Neural cell (in vitro differentiated cells): ENCODE data around the gene LSMEM2. TPM values are rescaled to one million over a fixed set of nuclear protein-coding genes. Genes with fewer than 3 reads are reported as not detected.
"Not testable (repeated sequence)": the region's sequence is repeated elsewhere in the genome, so short reads cannot be mapped to it uniquely, and the experiment has no call there.

Source experiments
- H2AFZ ChIP-seq: fragments of 200-600, 300-800 bp; sonication (generic), shearing (Covaris generic); 2 replicates; pipeline ENCODE4 v1.6.0; 2014; ENCODE audit warnings: low read depth, mild to moderate bottlenecking, antibody characterized with exemption, low read length, moderate library complexity
- H3F3A ChIP-seq: fragments of 200-600 bp; shearing (Covaris generic); 2 replicates; pipeline ENCODE4 v1.6.1; 2016; ENCODE audit warnings: mild to moderate bottlenecking, moderate library complexity, mixed read lengths, antibody characterized with exemption, low read length; ENCODE audit not compliant: insufficient read depth, poor library complexity, severe bottlenecking
- H3K27ac ChIP-seq: fragments of 200-600, 300-800 bp; sonication (generic), shearing (Covaris generic); 2 replicates; pipeline ENCODE4 v1.5.1; 2014; ENCODE audit warnings: mild to moderate bottlenecking, low read length, moderate library complexity
- H3K27me3 ChIP-seq: fragments of 300-800, 200-600 bp; sonication (generic), shearing (Covaris generic); 2 replicates; pipeline ENCODE4 v1.6.0; 2014; ENCODE audit warnings: mild to moderate bottlenecking, low read depth, low read length, moderate library complexity; ENCODE audit not compliant: insufficient read depth
- H3K36me3 ChIP-seq: fragments of 300-800, 200-600 bp; sonication (generic), shearing (Covaris generic); 2 replicates; pipeline ENCODE4 v1.5.1; 2014; ENCODE audit warnings: mild to moderate bottlenecking, antibody characterized with exemption, low read length, moderate library complexity; ENCODE audit not compliant: insufficient read depth
- H3K4me2 ChIP-seq: fragments of 300-800, 200-600 bp; sonication (generic), shearing (Covaris generic); 2 replicates; pipeline ENCODE4 v1.6.0; 2014; ENCODE audit warnings: mild to moderate bottlenecking, low read length
- H3K4me3 ChIP-seq: fragments of 300-800, 200-600 bp; sonication (generic), shearing (Covaris generic); 2 replicates; pipeline ENCODE4 v1.5.1; 2014; ENCODE audit warnings: mild to moderate bottlenecking, low read length, moderate library complexity
- H3K79me2 ChIP-seq: fragments of 200-600 bp; shearing (Covaris generic); replicated peaks from 2 replicates; pipeline ENCODE4 v1.6.0; 2014; ENCODE audit warnings: mild to moderate bottlenecking, low read length, moderate library complexity; ENCODE audit not compliant: insufficient read depth
- H3K9ac ChIP-seq: fragments of 300-800, 200-600 bp; sonication (generic), shearing (Covaris generic); 2 replicates; pipeline ENCODE4 v1.6.1; 2016; ENCODE audit warnings: mild to moderate bottlenecking, low read length, mixed read lengths
- H3K9me2 ChIP-seq: fragments of 200-600 bp; shearing (Covaris generic); 2 replicates; pipeline ENCODE4 v1.6.1; 2016; ENCODE audit warnings: mild to moderate bottlenecking, low read length, mixed read lengths; ENCODE audit not compliant: insufficient read depth
- H3K9me3 ChIP-seq: fragments of 200-600, 300-800 bp; sonication (generic), shearing (Covaris generic); 2 replicates; pipeline ENCODE4 v1.6.1; 2016; ENCODE audit warnings: mild to moderate bottlenecking, mixed run types, low read length, moderate library complexity, mixed read lengths
- H4K20me1 ChIP-seq: fragments of 200-600 bp; shearing (Covaris generic); 2 replicates; pipeline ENCODE4 v1.6.1; 2016; ENCODE audit warnings: mild to moderate bottlenecking, mixed run types; ENCODE audit not compliant: insufficient read depth
- EP300 ChIP-seq: fragments of 450-650 bp; conservative IDR thresholded peaks from 2 replicates; pipeline ENCODE4 v1.6.1; 2014; ENCODE audit warnings: antibody characterized with exemption, mild to moderate bottlenecking, moderate library complexity; ENCODE audit not compliant: poor library complexity, severe bottlenecking
- MXI1 ChIP-seq: fragments of 450-650 bp; conservative IDR thresholded peaks from 2 replicates; pipeline ENCODE4 v1.6.1; 2014; ENCODE audit warnings: antibody characterized with exemption, mild to moderate bottlenecking; ENCODE audit not compliant: poor library complexity, severe bottlenecking
- POLR2AphosphoS5 ChIP-seq: IDR thresholded peaks from 2 replicates; pipeline ENCODE4 v1.6.1; 2012
- RAD21 ChIP-seq: fragments of 450-650 bp; conservative IDR thresholded peaks from 2 replicates; pipeline ENCODE4 v1.6.1; 2014; ENCODE audit warnings: antibody characterized with exemption, mild to moderate bottlenecking, moderate library complexity
- TAF1 ChIP-seq: IDR thresholded peaks from 2 replicates; pipeline ENCODE4 v1.6.1; 2012; ENCODE audit warnings: low read depth
- polyA plus RNA-seq: library from polyadenylated mRNA; depleted of rRNA; stranded (reverse); fragments of >200 nt; gene quantifications from 2 replicates; pipeline ENCODE4 v1.2.3, GENCODE V29; 2014
- TF ChIP-seq, protein P1 (sequence below): fragments of 450-650 bp; IDR thresholded peaks from 2 replicates; pipeline ENCODE4 v1.5.1; 2014; ENCODE audit warnings: antibody characterized with exemption, mild to moderate bottlenecking, moderate library complexity; ENCODE audit not compliant: poor library complexity, severe bottlenecking
- TF ChIP-seq, protein P2 (sequence below): IDR thresholded peaks from 2 replicates; pipeline ENCODE4 v1.6.1; 2012; ENCODE audit warnings: borderline replicate concordance

The LSMEM2 gene
- polyA plus RNA-seq, 1 donor from 2014 or later = not detected

DNA sequence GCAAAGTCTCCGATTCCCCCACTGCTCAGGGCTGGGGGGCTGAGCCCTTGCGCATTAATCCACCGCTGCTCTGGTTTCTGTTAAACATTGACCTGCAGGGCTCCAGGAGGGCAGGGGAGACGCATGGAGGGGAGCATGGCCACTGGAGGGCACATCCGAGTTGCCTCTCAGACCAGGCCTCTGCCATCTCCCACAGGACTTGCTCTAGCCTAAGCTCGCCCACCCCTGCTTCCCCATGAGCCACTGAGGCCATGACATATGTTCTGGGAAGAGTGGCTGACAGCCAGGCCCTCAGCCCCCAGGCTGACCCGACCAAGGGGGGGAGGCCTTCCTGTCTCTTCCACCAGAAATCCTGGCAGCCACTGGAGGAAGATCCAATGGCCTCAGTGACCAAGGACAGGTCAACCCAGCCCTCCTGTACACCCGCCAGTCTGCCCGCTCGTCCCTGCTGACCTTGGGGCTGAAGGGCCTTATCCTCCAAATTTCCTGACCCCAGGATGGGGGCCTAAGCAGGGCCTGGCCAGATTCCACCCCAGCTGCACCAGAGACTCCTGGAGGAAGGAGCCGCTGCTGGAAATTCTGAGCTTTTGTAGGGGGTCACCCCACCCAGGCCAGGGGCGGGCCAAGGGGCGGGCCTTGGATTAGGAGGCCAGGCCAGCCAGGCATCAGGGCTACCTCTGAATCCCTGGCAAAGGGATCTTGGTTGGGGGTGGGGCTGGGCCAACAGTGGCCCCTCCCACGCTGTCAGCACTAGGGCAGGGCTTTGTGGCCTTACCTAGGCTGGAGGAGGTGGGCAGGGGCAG lies 24.3 kb downstream of the LSMEM2 start, which contains the start of gene HYAL1:
Gene HYAL1, minus strand, starts transcription at position 562 of the 803 bp plus-strand sequence. CDS start 618 bp downstream, outside the sequence.
- Histone ChIP-seq H3K36me3 (no peaks in the 10 kb centered on the region), H3K4me3 (no peak within 1 kb of the TSS), H3K4me2 (no peak within 1 kb of the TSS), H3K27me3 (no peaks in the 10 kb centered on the region), H3K9me2 (no peaks in the 10 kb centered on the region), H3K27ac (no peak within 1 kb of the TSS), H3F3A (no peaks in the 10 kb centered on the region), H3K9me3 (no peaks in the 10 kb centered on the region), H3K79me2 (no peaks in the 10 kb centered on the region), H3K9ac (no peak within 1 kb of the TSS), H2AFZ (no peak within 1 kb of the TSS), H4K20me1 (no peaks in the 10 kb centered on the region)
- TF ChIP-seq RAD21 = no peak

- H3K9me3 ChIP-seq = no peaks in the 10 kb centered on the region
- no peaks in the 10 kb centered on the region for H3K27me3 ChIP-seq
- no peaks in the 10 kb centered on the region for H3F3A ChIP-seq
- TF ChIP-seq, protein P1, sequence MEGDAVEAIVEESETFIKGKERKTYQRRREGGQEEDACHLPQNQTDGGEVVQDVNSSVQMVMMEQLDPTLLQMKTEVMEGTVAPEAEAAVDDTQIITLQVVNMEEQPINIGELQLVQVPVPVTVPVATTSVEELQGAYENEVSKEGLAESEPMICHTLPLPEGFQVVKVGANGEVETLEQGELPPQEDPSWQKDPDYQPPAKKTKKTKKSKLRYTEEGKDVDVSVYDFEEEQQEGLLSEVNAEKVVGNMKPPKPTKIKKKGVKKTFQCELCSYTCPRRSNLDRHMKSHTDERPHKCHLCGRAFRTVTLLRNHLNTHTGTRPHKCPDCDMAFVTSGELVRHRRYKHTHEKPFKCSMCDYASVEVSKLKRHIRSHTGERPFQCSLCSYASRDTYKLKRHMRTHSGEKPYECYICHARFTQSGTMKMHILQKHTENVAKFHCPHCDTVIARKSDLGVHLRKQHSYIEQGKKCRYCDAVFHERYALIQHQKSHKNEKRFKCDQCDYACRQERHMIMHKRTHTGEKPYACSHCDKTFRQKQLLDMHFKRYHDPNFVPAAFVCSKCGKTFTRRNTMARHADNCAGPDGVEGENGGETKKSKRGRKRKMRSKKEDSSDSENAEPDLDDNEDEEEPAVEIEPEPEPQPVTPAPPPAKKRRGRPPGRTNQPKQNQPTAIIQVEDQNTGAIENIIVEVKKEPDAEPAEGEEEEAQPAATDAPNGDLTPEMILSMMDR = no peak
- TF ChIP-seq MXI1 (no peak), EP300 (no peak), POLR2AphosphoS5 (no peak), RAD21 (no peak), TAF1 (no peak)
- TF ChIP-seq, protein P2, sequence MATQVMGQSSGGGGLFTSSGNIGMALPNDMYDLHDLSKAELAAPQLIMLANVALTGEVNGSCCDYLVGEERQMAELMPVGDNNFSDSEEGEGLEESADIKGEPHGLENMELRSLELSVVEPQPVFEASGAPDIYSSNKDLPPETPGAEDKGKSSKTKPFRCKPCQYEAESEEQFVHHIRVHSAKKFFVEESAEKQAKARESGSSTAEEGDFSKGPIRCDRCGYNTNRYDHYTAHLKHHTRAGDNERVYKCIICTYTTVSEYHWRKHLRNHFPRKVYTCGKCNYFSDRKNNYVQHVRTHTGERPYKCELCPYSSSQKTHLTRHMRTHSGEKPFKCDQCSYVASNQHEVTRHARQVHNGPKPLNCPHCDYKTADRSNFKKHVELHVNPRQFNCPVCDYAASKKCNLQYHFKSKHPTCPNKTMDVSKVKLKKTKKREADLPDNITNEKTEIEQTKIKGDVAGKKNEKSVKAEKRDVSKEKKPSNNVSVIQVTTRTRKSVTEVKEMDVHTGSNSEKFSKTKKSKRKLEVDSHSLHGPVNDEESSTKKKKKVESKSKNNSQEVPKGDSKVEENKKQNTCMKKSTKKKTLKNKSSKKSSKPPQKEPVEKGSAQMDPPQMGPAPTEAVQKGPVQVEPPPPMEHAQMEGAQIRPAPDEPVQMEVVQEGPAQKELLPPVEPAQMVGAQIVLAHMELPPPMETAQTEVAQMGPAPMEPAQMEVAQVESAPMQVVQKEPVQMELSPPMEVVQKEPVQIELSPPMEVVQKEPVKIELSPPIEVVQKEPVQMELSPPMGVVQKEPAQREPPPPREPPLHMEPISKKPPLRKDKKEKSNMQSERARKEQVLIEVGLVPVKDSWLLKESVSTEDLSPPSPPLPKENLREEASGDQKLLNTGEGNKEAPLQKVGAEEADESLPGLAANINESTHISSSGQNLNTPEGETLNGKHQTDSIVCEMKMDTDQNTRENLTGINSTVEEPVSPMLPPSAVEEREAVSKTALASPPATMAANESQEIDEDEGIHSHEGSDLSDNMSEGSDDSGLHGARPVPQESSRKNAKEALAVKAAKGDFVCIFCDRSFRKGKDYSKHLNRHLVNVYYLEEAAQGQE = no peak
- H3K4me3 ChIP-seq = no peak overlapping the region
- H3K9ac ChIP-seq = no peak overlapping the region
- no peaks in the 10 kb centered on the region for H3K36me3 ChIP-seq
- no peaks in the 10 kb centered on the region for H4K20me1 ChIP-seq
- H3K9me2 ChIP-seq = no peaks in the 10 kb centered on the region
- no peak overlapping the region for H3K4me2 ChIP-seq
- H2AFZ ChIP-seq = no peak overlapping the region
- no peaks in the 10 kb centered on the region for H3K79me2 ChIP-seq
- H3K27ac ChIP-seq = no peak overlapping the region
Observed at GRCh38 chr3:50304601-50305000, 25.7 kb downstream of the LSMEM2 start.

DNA sequence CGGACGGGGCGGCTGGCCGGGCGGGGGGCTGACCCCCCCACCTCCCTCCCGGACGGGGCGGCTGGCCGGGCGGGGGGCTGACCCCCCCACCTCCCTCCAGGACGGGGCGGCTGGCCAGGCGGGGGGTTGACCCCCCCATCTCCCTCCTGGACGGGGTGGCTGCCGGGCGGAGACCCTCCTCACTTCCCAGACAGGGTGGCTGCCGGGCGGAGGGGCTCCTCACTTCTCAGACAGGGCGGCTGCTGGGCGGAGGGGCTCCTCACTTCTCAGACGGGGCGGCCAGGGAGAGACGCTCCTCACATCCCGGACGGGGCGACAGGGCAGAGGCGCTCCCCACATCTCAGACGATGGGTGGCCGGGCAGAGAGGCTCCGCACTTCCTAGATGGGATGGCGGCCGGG lies 33.2 kb downstream of the LSMEM2 start:
- H3K4me3 ChIP-seq, H3K36me3 ChIP-seq, H3F3A ChIP-seq, H3K79me2 ChIP-seq, H3K9me3 ChIP-seq, H3K27ac ChIP-seq, H3K27me3 ChIP-seq, H3K9ac ChIP-seq, H4K20me1 ChIP-seq, H2AFZ ChIP-seq, H3K9me2 ChIP-seq, H3K4me2 ChIP-seq: not testable (repeated sequence)
